ENCODE measurements around the gene KRTAP10-10.
"Not testable (repeated sequence)": the region's sequence is repeated elsewhere in the genome, so short reads cannot be mapped to it uniquely, and the experiment has no call there.

Gene KRTAP10-10

GRCh38 chr21:44637018-44637850 lies at the start of gene KRTAP10-10:
KRTAP10-10 (plus strand) TSS chr21:44637356; CDS start chr21:44637418, 62 bp downstream.
- DNase-seq (ENCODE audit: low read depth): no peak

GRCh38 chr21:44589094-44589493 lies 48.1 kb upstream of the KRTAP10-10 start:
- DNase-seq (ENCODE audit: low read depth): no peak

- DNase-seq (ENCODE audit: low read depth): no peak
These were observed 47.4 kb upstream of the KRTAP10-10 start for GRCh38 chr21:44589586-44590305.

- DNase-seq (ENCODE audit: low read depth): no peak
These were observed 46.8 kb upstream of the KRTAP10-10 start for GRCh38 chr21:44590311-44590721.

GRCh38 chr21:44590897-44591800 lies 46.0 kb upstream of the KRTAP10-10 start:
- not testable (repeated sequence) for DNase-seq (ENCODE audit: low read depth)

GRCh38 chr21:44591801-44592130 lies 45.4 kb upstream of the KRTAP10-10 start:
- not testable (repeated sequence) for DNase-seq (ENCODE audit: low read depth)

- DNase-seq (ENCODE audit: low read depth): no peak
These were observed 44.5 kb upstream of the KRTAP10-10 start, which contains the start of gene KRTAP10-6 for GRCh38 chr21:44592446-44593311. KRTAP10-6 (minus strand) TSS chr21:44592505; CDS start chr21:44592484, 21 bp downstream.

GRCh38 chr21:44593598-44594405 lies 43.4 kb upstream of the KRTAP10-10 start:
- DNase-seq (ENCODE audit: low read depth): no peak

- no peak for DNase-seq (ENCODE audit: low read depth)
These were observed 42.7 kb upstream of the KRTAP10-10 start for GRCh38 chr21:44594406-44594916.

- DNase-seq (ENCODE audit: low read depth): no peak
These were observed 41.6 kb upstream of the KRTAP10-10 start for GRCh38 chr21:44595524-44595923.

- no peak for DNase-seq (ENCODE audit: low read depth)
These were observed 41.0 kb upstream of the KRTAP10-10 start for GRCh38 chr21:44596068-44596725.

GRCh38 chr21:44598061-44598460 lies 39.1 kb upstream of the KRTAP10-10 start:
- no peak for DNase-seq (ENCODE audit: low read depth)

GRCh38 chr21:44599264-44600029 lies 37.7 kb upstream of the KRTAP10-10 start:
- no peak for DNase-seq (ENCODE audit: low read depth)

GRCh38 chr21:44600118-44600978 lies 36.8 kb upstream of the KRTAP10-10 start, which contains the start of gene KRTAP10-7:
KRTAP10-7 (plus strand) TSS chr21:44600597; CDS start chr21:44600622, 25 bp downstream.
- DNase-seq (ENCODE audit: low read depth): not testable (repeated sequence)

- not testable (repeated sequence) for DNase-seq (ENCODE audit: low read depth)
These were observed 36.1 kb upstream of the KRTAP10-10 start for GRCh38 chr21:44601091-44601490.

GRCh38 chr21:44601596-44602462 lies 35.3 kb upstream of the KRTAP10-10 start:
- DNase-seq (ENCODE audit: low read depth): no peak

- DNase-seq (ENCODE audit: low read depth): no peak
These were observed 34.7 kb upstream of the KRTAP10-10 start for GRCh38 chr21:44602463-44602850.
